K562 (cell line): ENCODE results near the gene PNMT. TPM values are rescaled to one million over a fixed set of nuclear protein-coding genes. Genes with fewer than 3 reads are reported as not detected.
A peak's percentile ranks its signal among the peaks of the same experiment; 100 is the strongest.

Source experiments
- CHD1 ChIP-seq: fragments of 200-600 bp; sonication (generic); IDR thresholded peaks from one replicate; pipeline ENCODE4 v1.6.1; 2012; ENCODE audit warnings: mild to moderate bottlenecking, moderate library complexity, low read length, inconsistent platforms
- KLF10 ChIP-seq: fragments of 250-450 bp; sonication (Bioruptor Pico); IDR thresholded peaks from 2 replicates; pipeline ENCODE4 v1.6.1; 2021; ENCODE audit warnings: matching md5 sums
- MCM7 ChIP-seq, 2 experiments: fragments of 450-650 bp; IDR thresholded peaks; 2 replicates each; pipeline ENCODE4 v1.6.1; 2016 to 2018
- NCOA2 ChIP-seq, 2 experiments: fragments of 450-650 bp; IDR thresholded peaks; 2 replicates each; pipeline ENCODE4 v1.6.1; 2018; ENCODE audit warnings: mild to moderate bottlenecking in 2 of 2, moderate library complexity in 1 of 2; ENCODE audit not compliant: partially characterized antibody in 2 of 2
- NELFE ChIP-seq: IDR thresholded peaks from 2 replicates; pipeline ENCODE4 v1.6.1; 2011; ENCODE audit warnings: mild to moderate bottlenecking; ENCODE audit not compliant: insufficient read depth, insufficient read length
- NFIC ChIP-seq: fragments of 450-650 bp; IDR thresholded peaks from 2 replicates; pipeline ENCODE4 v1.6.1; 2017; ENCODE audit warnings: mild to moderate bottlenecking, inconsistent platforms
- NFRKB ChIP-seq: fragments of 450-650 bp; IDR thresholded peaks from 2 replicates; pipeline ENCODE4 v1.6.1; 2016; ENCODE audit warnings: low read depth
- POLR2AphosphoS5 ChIP-seq: IDR thresholded peaks from 2 replicates; pipeline ENCODE4 v1.6.1; 2011; ENCODE audit warnings: mild to moderate bottlenecking, low read depth, low read length, moderate library complexity; ENCODE audit not compliant: control insufficient read depth, insufficient read depth
- RB1 ChIP-seq: fragments of 450-650 bp; IDR thresholded peaks from 2 replicates; pipeline ENCODE4 v1.6.1; 2017; ENCODE audit warnings: low read depth, mild to moderate bottlenecking
- RFX7 ChIP-seq: fragments of 250-450 bp; sonication (Bioruptor Pico); IDR thresholded peaks from 2 replicates; pipeline ENCODE4 v1.5.1; 2021; ENCODE audit warnings: mild to moderate bottlenecking
- RNF2 ChIP-seq: sonication (generic); IDR thresholded peaks from 2 replicates; pipeline ENCODE4 v1.6.1; 2016
- SREBF1 ChIP-seq: fragments of 150-350 bp; IDR thresholded peaks from 2 replicates; pipeline ENCODE4 v1.6.1; 2014; ENCODE audit warnings: antibody characterized with exemption, low read depth, low read length, borderline replicate concordance
- STAT5B ChIP-seq: fragments of 250-450 bp; sonication (Bioruptor Pico); IDR thresholded peaks from 2 replicates; pipeline ENCODE4 v1.8.0; 2021; ENCODE audit warnings: mild to moderate bottlenecking, inconsistent platforms
- TBL1XR1 ChIP-seq, 2 experiments: IDR thresholded peaks; 2 replicates each; pipeline ENCODE4 v1.6.1; 2012; ENCODE audit warnings: improper control_type of control experiment in 2 of 2, low read length in 2 of 2, mild to moderate bottlenecking in 1 of 2
- TCFL5 ChIP-seq: fragments of 250-450 bp; sonication (Bioruptor Pico); conservative IDR thresholded peaks from 2 replicates; pipeline ENCODE4 v1.6.1; 2021; ENCODE audit warnings: mild to moderate bottlenecking, moderate library complexity, matching md5 sums
- U2AF1 ChIP-seq: fragments of 200-400 bp; formaldehyde crosslinking; optimal IDR thresholded peaks from 2 replicates; pipeline ENCODE3; 2017; ENCODE audit warnings: mild to moderate bottlenecking, low read depth, low read length, moderate library complexity
- ZBTB12 ChIP-seq: fragments of 250-450 bp; sonication (Bioruptor Pico); IDR thresholded peaks from 2 replicates; pipeline ENCODE4 v1.4.0; 2020
- ZBTB34 ChIP-seq: fragments of 250-450 bp; sonication (Bioruptor Pico); IDR thresholded peaks from 2 replicates; pipeline ENCODE4 v1.8.0; 2021; ENCODE audit warnings: mild to moderate bottlenecking, moderate library complexity
- ZBTB8A ChIP-seq: fragments of 450-650 bp; IDR thresholded peaks from 2 replicates; pipeline ENCODE4 v1.6.1; 2018; ENCODE audit warnings: mild to moderate bottlenecking, moderate library complexity; ENCODE audit not compliant: partially characterized antibody
- ZNF121 ChIP-seq: sonication (generic); formaldehyde crosslinking; conservative IDR thresholded peaks from 2 replicates; pipeline ENCODE4 v1.8.0; 2022; ENCODE audit warnings: missing genetic modification reagents
- ZNF165 ChIP-seq: fragments of 250-450 bp; sonication (Bioruptor Pico); IDR thresholded peaks from 2 replicates; pipeline ENCODE4 v1.4.0; 2020; ENCODE audit warnings: borderline replicate concordance
- ZNF23 ChIP-seq: fragments of 250-450 bp; sonication (Bioruptor Pico); IDR thresholded peaks from 2 replicates; pipeline ENCODE4 v1.4.0; 2020; ENCODE audit warnings: mild to moderate bottlenecking
- ZNF76 ChIP-seq: fragments of 250-450 bp; sonication (Bioruptor Pico); IDR thresholded peaks from 2 replicates; pipeline ENCODE4 v1.4.0; 2020; ENCODE audit warnings: mild to moderate bottlenecking, moderate library complexity, borderline replicate concordance
- polyA plus RNA-seq, 8 experiments: library from polyadenylated mRNA; depleted of rRNA in 4 of 8; stranded (reverse) in 5 of 8; unstranded in 3 of 8; fragments of >200 nt; fragmentation: Nextera tagmentation in 2 of 8; fragmentation: Illumina TruSeq in 1 of 8; extraction: Ambion mirVana in 2 of 8; extraction: Trizol in 1 of 8; gene quantifications; 2 replicates each; pipeline versions ENCODE4 v1.2.1 to v1.2.3, GENCODE V29; 2011 to 2014; ENCODE audit warnings: inconsistent platforms in 1 of 8, missing spikeins in 1 of 8
- total RNA-seq, 7 experiments: library from RNA; depleted of rRNA in 6 of 7; stranded (reverse); fragments of >200 nt in 6 of 7; fragmentation: Illumina TruSeq in 2 of 7; extraction: Trizol in 2 of 7; gene quantifications; 2 replicates each; pipeline versions ENCODE4 v1.2.1 to v1.2.3, GENCODE V29; 2011 to 2021; ENCODE audit warnings: low replicate concordance in 1 of 7
- TF ChIP-seq, protein P1 (sequence below): sonication (generic); formaldehyde crosslinking; IDR thresholded peaks from 2 replicates; pipeline ENCODE4 v1.8.0; 2022; ENCODE audit warnings: missing genetic modification reagents, mild to moderate bottlenecking, borderline replicate concordance
- TF ChIP-seq, protein P2 (sequence below): sonication (generic); formaldehyde crosslinking; IDR thresholded peaks from 2 replicates; pipeline ENCODE4 v1.5.0; 2020; ENCODE audit warnings: missing genetic modification reagents

The PNMT gene
- total and polyA plus RNA-seq, 9 of the 15 experiments (the other 6 are each of a cell fraction or from before 2014, with no cell fraction given): 0.55 to 18.1 (median 5.8) TPM

- TF ChIP-seq U2AF1 (peak; percentile 87), STAT5B (CRISPR knock-in tag) (no peak), CHD1 (peak; percentile 72), RFX7 (no peak), ZBTB8A (no peak), ZNF23 (CRISPR knock-in tag) (no peak), NCOA2 (IDR thresholded peaks at IDR 0.05; ENCODE audit: partially characterized antibody in 2 of 2) (no peak), NFRKB (no peak; the same call in 1 of the 2 replicates), ZNF165 (CRISPR knock-in tag) (no peak), KLF10 (no peak), TBL1XR1 (IDR thresholded peaks at IDR 0.05; ENCODE audit: low read length in 2 of 2) (no peak), MCM7 (IDR thresholded peaks at IDR 0.05) (no peak), ZNF76 (CRISPR knock-in tag) (0 out of 2 replicates have a peak, but pooled peaks have one; percentile 39), RB1 (peak; percentile 91), ZNF121 (CRISPR knock-in tag) (no peak), SREBF1 (no peak), NFIC (peak; percentile 77), POLR2AphosphoS5 (no peak), NELFE (no peak), ZBTB34 (CRISPR knock-in tag) (0 out of 2 replicates have a peak, but pooled peaks have one; percentile 4), TCFL5 (CRISPR knock-in tag) (no peak), RNF2 (peak; percentile 49; the same call in 1 of the 2 replicates), ZBTB12 (CRISPR knock-in tag) (no peak)
- TF ChIP-seq, protein P1, sequence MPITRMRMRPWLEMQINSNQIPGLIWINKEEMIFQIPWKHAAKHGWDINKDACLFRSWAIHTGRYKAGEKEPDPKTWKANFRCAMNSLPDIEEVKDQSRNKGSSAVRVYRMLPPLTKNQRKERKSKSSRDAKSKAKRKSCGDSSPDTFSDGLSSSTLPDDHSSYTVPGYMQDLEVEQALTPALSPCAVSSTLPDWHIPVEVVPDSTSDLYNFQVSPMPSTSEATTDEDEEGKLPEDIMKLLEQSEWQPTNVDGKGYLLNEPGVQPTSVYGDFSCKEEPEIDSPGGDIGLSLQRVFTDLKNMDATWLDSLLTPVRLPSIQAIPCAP (CRISPR knock-in tag): no peak
- TF ChIP-seq, protein P2, sequence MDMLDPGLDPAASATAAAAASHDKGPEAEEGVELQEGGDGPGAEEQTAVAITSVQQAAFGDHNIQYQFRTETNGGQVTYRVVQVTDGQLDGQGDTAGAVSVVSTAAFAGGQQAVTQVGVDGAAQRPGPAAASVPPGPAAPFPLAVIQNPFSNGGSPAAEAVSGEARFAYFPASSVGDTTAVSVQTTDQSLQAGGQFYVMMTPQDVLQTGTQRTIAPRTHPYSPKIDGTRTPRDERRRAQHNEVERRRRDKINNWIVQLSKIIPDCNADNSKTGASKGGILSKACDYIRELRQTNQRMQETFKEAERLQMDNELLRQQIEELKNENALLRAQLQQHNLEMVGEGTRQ: no peak
Measured at GRCh38 chr17:39667945-39668924, at the start of gene PNMT (continued).
